OCI-LY1 (cell line): ENCODE results near the gene PMVK.

Experiments used
- CTCF ChIP-seq: fragments of 200-600 bp; sonication (generic), shearing (Covaris generic); IDR thresholded peaks from 2 replicates; pipeline ENCODE4 v1.5.1; 2017; ENCODE audit warnings: mild to moderate bottlenecking, antibody characterized with exemption, low read length, moderate library complexity, mixed read lengths
- EZH2 ChIP-seq: fragments of 200-600 bp; sonication (generic), shearing (Covaris generic); IDR thresholded peaks from 2 replicates; pipeline ENCODE4 v1.8.0; 2017; ENCODE audit warnings: borderline replicate concordance, mixed run types, mild to moderate bottlenecking, antibody characterized with exemption, low read length, moderate library complexity, mixed read lengths

- TF ChIP-seq CTCF (no peak), EZH2 (no peak)
Measured at GRCh38 chr1:154962156-154962749, 25.7 kb upstream of the PMVK start.
